ENCODE data around the gene IL17D.

GRCh38 chr13:20713014-20713376 is 9.5 kb downstream of the IL17D start:
- TF ChIP-seq EZH2 (IDR thresholded peaks at IDR 0.05; ENCODE audit: borderline replicate concordance) (no peak), CTCF (IDR thresholded peaks at IDR 0.05; ENCODE audit: poor library complexity) (no peak), EZH2phosphoT487 (IDR thresholded peaks at IDR 0.05; ENCODE audit: low read depth, severe bottlenecking, unreplicated experiment) (no peak)

Data from hepatocyte (in vitro differentiated cells).